Measurements from ENCODE around the gene AFF2.
"Not testable (repeated sequence)": the region's sequence is repeated elsewhere in the genome, so short reads cannot be mapped to it uniquely, and the experiment has no call there.

Gene AFF2

DNA sequence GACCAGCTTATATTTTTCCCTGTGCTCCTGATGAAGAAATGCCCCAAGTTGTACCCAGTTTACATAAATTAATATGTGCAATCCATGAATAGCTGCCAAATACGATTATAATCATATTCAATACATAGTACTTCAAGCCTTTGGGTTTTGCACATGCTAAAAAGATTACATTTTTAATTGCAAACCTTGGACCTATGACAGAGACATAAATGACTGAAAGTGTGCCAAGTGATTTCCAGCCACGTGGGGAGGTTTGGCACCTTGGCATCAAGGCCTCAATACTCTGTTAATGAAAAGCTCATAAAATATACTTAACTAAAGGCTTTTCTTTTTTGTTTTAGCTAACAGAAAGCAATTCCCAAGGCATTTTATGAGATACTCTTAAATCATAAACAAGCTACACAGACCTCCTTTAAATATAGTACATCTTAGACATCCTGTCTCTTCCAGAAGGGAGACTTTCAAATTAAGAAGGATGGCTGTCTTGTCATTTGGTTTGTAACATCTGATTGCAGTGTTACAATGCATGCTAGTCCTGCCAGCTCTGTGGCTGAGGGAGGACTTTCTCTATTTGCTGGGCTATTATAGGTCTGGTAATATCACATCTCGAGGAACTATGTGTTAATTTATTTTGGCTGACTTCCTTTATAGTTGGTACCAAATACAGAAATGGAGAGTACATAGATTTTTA, 404.1 kb downstream of the AFF2 start:
- in situ Hi-C loops (cut with MboI; ENCODE audit: low sequenced_read_pairs) = no loop called here
- no peaks in the 10 kb centered on the region for H3K36me3 ChIP-seq (replicated peaks)
- no peak overlapping the region for H3K4me3 ChIP-seq
- no peak for DNase-seq (ENCODE audit: low spot score in 2 of 2)
- peaks cover 7% of the 10 kb centered on the region; the same call in 1 of the 2 replicates for H3K4me1 ChIP-seq
- no peaks in the 10 kb centered on the region for H3K9me3 ChIP-seq
- no peaks in the 10 kb centered on the region for H3K27me3 ChIP-seq (ENCODE audit: low read depth)

- peaks cover 7% of the 10 kb centered on the region; the same call in 1 of the 2 replicates for H3K4me1 ChIP-seq
- no peaks in the 10 kb centered on the region for H3K27me3 ChIP-seq (ENCODE audit: low read depth)
- in situ Hi-C loops (cut with MboI; ENCODE audit: low sequenced_read_pairs) = no loop called here
- no peak for DNase-seq (ENCODE audit: low spot score in 2 of 2)
- H3K9me3 ChIP-seq = no peaks in the 10 kb centered on the region
- no peak overlapping the region for H3K4me3 ChIP-seq
- H3K36me3 ChIP-seq (replicated peaks) = no peaks in the 10 kb centered on the region
Measured at GRCh38 chrX:148905400-148905799, 405.0 kb downstream of the AFF2 start.

GRCh38 chrX:148906628-148907027, 406.2 kb downstream of the AFF2 start:
- H3K36me3 ChIP-seq (replicated peaks); H3K4me3 ChIP-seq; H3K9me3 ChIP-seq; DNase-seq (ENCODE audit: low spot score in 2 of 2); H3K27me3 ChIP-seq (ENCODE audit: low read depth); in situ Hi-C loops (cut with MboI; ENCODE audit: low sequenced_read_pairs); H3K4me1 ChIP-seq: not testable (repeated sequence)

GRCh38 chrX:148909758-148910157, 409.3 kb downstream of the AFF2 start:
- in situ Hi-C loops (cut with MboI; ENCODE audit: low sequenced_read_pairs) = no loop called here
- no peak for DNase-seq (ENCODE audit: low spot score in 2 of 2)
- H3K9me3 ChIP-seq = no peaks in the 10 kb centered on the region

DNA sequence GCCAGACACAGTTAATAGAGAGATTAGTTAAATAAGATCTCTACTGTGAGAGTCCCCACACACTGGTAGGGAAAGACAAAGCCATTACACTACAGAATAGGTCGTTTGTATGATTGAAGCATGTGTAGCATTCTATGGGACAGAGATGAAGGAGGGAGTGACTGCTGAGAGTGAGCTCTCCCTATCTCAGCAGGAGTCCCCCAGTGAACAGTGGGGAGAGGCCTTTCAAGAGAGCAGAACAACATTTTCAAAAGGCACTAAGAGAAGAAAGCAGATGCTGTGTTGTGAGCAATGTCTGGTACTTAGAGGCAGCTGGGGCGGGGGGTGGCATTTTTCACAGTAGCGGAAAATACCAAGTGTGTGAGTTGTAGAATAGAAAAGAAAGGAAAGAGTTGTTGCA, 413.6 kb downstream of the AFF2 start:
- no peaks in the 10 kb centered on the region for H3K9me3 ChIP-seq
- peaks cover 16% of the 10 kb centered on the region for H3K4me1 ChIP-seq
- in situ Hi-C loops (cut with MboI; ENCODE audit: low sequenced_read_pairs) = no loop called here
- no peaks in the 10 kb centered on the region for H3K36me3 ChIP-seq (replicated peaks)
- no peaks in the 10 kb centered on the region for H3K27me3 ChIP-seq (ENCODE audit: low read depth)
- DNase-seq (ENCODE audit: low spot score in 2 of 2) = peak; percentile 22 to 28
- no peak overlapping the region for H3K4me3 ChIP-seq

More at GRCh38 chrX:148909758-148910157, 409.3 kb downstream of the AFF2 start:
- Histone ChIP-seq H3K36me3 (replicated peaks) (no peaks in the 10 kb centered on the region), H3K27me3 (ENCODE audit: low read depth) (no peaks in the 10 kb centered on the region), H3K4me3 (no peak overlapping the region), H3K4me1 (peaks cover 16% of the 10 kb centered on the region)

GRCh38 chrX:148914783-148915182, 414.4 kb downstream of the AFF2 start:
- no peaks in the 10 kb centered on the region for H3K36me3 ChIP-seq (replicated peaks)
- in situ Hi-C loops (cut with MboI; ENCODE audit: low sequenced_read_pairs) = no loop called here
- no peak for DNase-seq (ENCODE audit: low spot score in 2 of 2)
- no peak overlapping the region for H3K4me3 ChIP-seq
- no peaks in the 10 kb centered on the region for H3K9me3 ChIP-seq
- H3K4me1 ChIP-seq = peaks cover 16% of the 10 kb centered on the region
- no peaks in the 10 kb centered on the region for H3K27me3 ChIP-seq (ENCODE audit: low read depth)

- Histone ChIP-seq H3K27me3 (ENCODE audit: low read depth) (no peaks in the 10 kb centered on the region), H3K4me1 (peaks cover 16% of the 10 kb centered on the region), H3K36me3 (replicated peaks) (no peaks in the 10 kb centered on the region), H3K4me3 (no peak overlapping the region), H3K9me3 (no peaks in the 10 kb centered on the region)
- no peak for DNase-seq (ENCODE audit: low spot score in 2 of 2)
- in situ Hi-C loops (cut with MboI; ENCODE audit: low sequenced_read_pairs) = no loop called here
Measured at GRCh38 chrX:148915474-148915873, 415.1 kb downstream of the AFF2 start.

- peaks cover 15% of the 10 kb centered on the region for H3K4me1 ChIP-seq
- no peak overlapping the region for H3K4me3 ChIP-seq
- H3K9me3 ChIP-seq = no peaks in the 10 kb centered on the region
- no peaks in the 10 kb centered on the region for H3K27me3 ChIP-seq (ENCODE audit: low read depth)
- no peaks in the 10 kb centered on the region for H3K36me3 ChIP-seq (replicated peaks)
- in situ Hi-C loops (cut with MboI; ENCODE audit: low sequenced_read_pairs) = no loop called here
- no peak for DNase-seq (ENCODE audit: low spot score in 2 of 2)
Measured at GRCh38 chrX:148917441-148917840, 417.0 kb downstream of the AFF2 start.

GRCh38 chrX:148923631-148924030, 423.2 kb downstream of the AFF2 start:
- no peaks in the 10 kb centered on the region for H3K36me3 ChIP-seq (replicated peaks)
- no peaks in the 10 kb centered on the region for H3K27me3 ChIP-seq (ENCODE audit: low read depth)
- no peak for DNase-seq (ENCODE audit: low spot score in 2 of 2)
- H3K4me1 ChIP-seq = no peaks in the 10 kb centered on the region
- no peak overlapping the region for H3K4me3 ChIP-seq
- H3K9me3 ChIP-seq = no peaks in the 10 kb centered on the region
- in situ Hi-C loops (cut with MboI; ENCODE audit: low sequenced_read_pairs) = no loop called here

DNA sequence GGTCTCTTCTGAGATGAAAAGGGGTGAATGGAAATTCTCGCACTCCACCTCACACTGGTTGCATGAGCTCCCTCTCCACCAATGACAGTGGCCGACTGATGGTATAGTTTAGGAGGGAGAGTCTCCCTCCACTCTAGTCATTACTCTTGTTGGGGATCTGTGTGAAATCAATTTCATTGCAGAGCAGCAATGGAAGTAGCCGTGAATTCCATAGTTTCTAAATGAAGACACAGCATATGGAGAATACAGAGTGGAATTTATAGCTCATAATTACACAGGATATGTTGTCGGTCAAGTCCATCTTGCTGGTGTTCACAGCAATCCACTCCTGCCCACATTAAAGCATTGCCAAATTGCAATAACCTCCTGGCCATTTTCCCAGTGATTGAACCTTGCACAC, 426.0 kb downstream of the AFF2 start:
- Histone ChIP-seq H3K4me3 (no peak overlapping the region), H3K4me1 (no peaks in the 10 kb centered on the region), H3K27me3 (ENCODE audit: low read depth) (no peaks in the 10 kb centered on the region), H3K9me3 (no peaks in the 10 kb centered on the region), H3K36me3 (replicated peaks) (no peaks in the 10 kb centered on the region)
- in situ Hi-C loops (cut with MboI; ENCODE audit: low sequenced_read_pairs) = no loop called here
- no peak for DNase-seq (ENCODE audit: low spot score in 2 of 2)

- Histone ChIP-seq H3K4me3 (no peak overlapping the region), H3K36me3 (replicated peaks) (no peaks in the 10 kb centered on the region), H3K4me1 (no peaks in the 10 kb centered on the region), H3K27me3 (ENCODE audit: low read depth) (no peaks in the 10 kb centered on the region), H3K9me3 (no peaks in the 10 kb centered on the region)
- in situ Hi-C loops (cut with MboI; ENCODE audit: low sequenced_read_pairs) = no loop called here
- no peak for DNase-seq (ENCODE audit: low spot score in 2 of 2)
Measured at GRCh38 chrX:148928811-148929210, 428.4 kb downstream of the AFF2 start.

GRCh38 chrX:148929686-148930085, 429.3 kb downstream of the AFF2 start:
- Histone ChIP-seq H3K36me3 (replicated peaks) (no peaks in the 10 kb centered on the region), H3K27me3 (ENCODE audit: low read depth) (no peaks in the 10 kb centered on the region), H3K9me3 (no peaks in the 10 kb centered on the region), H3K4me3 (no peak overlapping the region), H3K4me1 (no peaks in the 10 kb centered on the region)
- no peak for DNase-seq (ENCODE audit: low spot score in 2 of 2)
- in situ Hi-C loops (cut with MboI; ENCODE audit: low sequenced_read_pairs) = no loop called here

DNA sequence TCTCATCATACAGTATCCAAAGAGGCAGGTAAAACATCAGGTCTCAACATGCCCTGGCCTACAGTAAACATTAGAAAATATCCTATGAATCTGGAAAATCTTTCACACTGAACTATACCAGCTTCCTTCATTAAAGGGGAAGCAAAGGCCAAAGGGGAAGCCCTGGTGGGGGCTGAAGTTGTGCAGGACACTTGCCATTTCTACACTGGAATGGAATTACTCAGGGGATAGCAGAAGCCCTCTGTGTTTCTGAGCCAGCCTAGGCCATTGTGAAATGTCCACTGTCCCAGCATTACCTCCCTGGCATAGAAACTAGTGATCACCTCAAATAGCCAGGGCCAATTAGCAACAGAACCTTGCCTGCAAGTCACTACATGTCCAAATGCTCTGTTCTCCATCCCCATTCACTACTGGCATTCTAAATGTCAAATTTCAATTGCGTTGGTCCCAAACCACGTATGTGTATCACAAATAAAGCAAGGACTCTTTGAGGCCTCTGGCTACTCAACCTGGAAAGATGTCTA, 429.9 kb downstream of the AFF2 start:
- H3K9me3 ChIP-seq = no peaks in the 10 kb centered on the region
- DNase-seq (ENCODE audit: low spot score in 2 of 2) = no peak
- no peak overlapping the region for H3K4me3 ChIP-seq
- no peaks in the 10 kb centered on the region for H3K4me1 ChIP-seq
- no peaks in the 10 kb centered on the region for H3K36me3 ChIP-seq (replicated peaks)
- in situ Hi-C loops (cut with MboI; ENCODE audit: low sequenced_read_pairs) = no loop called here
- H3K27me3 ChIP-seq (ENCODE audit: low read depth) = no peaks in the 10 kb centered on the region

DNA sequence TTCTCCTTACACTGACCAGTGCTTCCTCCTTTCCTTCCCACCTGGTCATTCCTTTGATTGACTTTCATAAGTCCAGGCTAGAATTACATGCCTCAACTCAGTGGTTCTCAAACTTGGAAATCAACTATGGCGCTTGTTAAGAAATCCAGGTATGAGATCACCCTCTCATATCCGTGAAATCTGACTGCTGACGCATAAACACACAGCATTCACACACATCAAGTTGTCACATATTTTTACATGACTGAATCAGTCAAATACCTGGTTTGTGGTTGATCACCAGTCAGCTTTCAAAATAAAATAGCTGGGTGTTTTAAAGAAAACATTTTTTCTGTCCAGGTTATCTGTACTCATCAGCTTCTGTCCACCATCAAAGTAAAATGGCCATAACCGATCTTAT, 433.5 kb downstream of the AFF2 start:
- Histone ChIP-seq H3K36me3 (replicated peaks) (no peaks in the 10 kb centered on the region), H3K9me3 (no peaks in the 10 kb centered on the region), H3K4me1 (no peaks in the 10 kb centered on the region), H3K4me3 (no peak overlapping the region), H3K27me3 (ENCODE audit: low read depth) (no peaks in the 10 kb centered on the region)
- in situ Hi-C loops (cut with MboI; ENCODE audit: low sequenced_read_pairs) = no loop called here
- DNase-seq (ENCODE audit: low spot score in 2 of 2) = no peak

DNA sequence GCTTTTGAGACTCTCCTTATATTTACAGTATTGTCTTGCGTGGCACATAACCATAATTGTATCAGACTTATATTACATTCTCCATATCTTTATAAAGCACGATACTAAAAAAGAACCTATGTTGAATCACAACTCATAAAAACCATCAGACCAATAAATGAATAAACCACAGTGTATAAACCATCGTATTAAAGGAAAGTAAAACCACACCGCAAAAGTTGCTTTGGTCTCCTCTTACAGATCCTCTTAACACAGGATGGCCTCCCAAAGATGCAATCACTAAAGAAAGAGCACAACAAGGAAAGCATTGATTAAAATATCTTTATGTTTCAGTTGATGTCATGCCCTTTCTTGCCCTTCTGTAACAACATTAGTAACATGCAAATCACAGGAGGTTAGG, 437.9 kb downstream of the AFF2 start:
- no peak for DNase-seq (ENCODE audit: low spot score in 2 of 2)
- Histone ChIP-seq H3K9me3 (no peaks in the 10 kb centered on the region), H3K4me1 (peaks cover 16% of the 10 kb centered on the region), H3K27me3 (ENCODE audit: low read depth) (no peaks in the 10 kb centered on the region), H3K4me3 (no peak overlapping the region), H3K36me3 (replicated peaks) (no peaks in the 10 kb centered on the region)
- in situ Hi-C loops (cut with MboI; ENCODE audit: low sequenced_read_pairs) = no loop called here
